Transverse colon (tissue), 4 donors: ENCODE measurements around the gene MIA. TPM values are rescaled to one million over a fixed set of nuclear protein-coding genes. Genes with fewer than 3 reads are reported as not detected.
"Not testable (repeated sequence)": the region's sequence is repeated elsewhere in the genome, so short reads cannot be mapped to it uniquely, and the experiment has no call there.

Experiments
- DNase-seq: peaks from one replicate; pipeline ENCODE4 v3.0.0-alpha.2; 2019
- H3K27ac ChIP-seq, 4 donors: fragments of 200-600 bp; sonication (generic); 2 replicates each; pipeline ENCODE4 v1.5.1; 2016 to 2018; ENCODE audit warnings: inconsistent platforms in 4 of 4
- H3K27me3 ChIP-seq: fragments of 200-600 bp; sonication (generic); 2 replicates; pipeline ENCODE4 v1.5.1; 2017; ENCODE audit warnings: inconsistent platforms
- H3K36me3 ChIP-seq, 4 donors: fragments of 200-600 bp; sonication (generic); 2 replicates each; pipeline ENCODE4 v1.5.1; 2017 to 2019; ENCODE audit warnings: inconsistent platforms in 4 of 4
- H3K4me1 ChIP-seq, 4 donors: fragments of 200-600 bp; sonication (generic); 2 replicates each; pipeline ENCODE4 v1.5.1; 2017 to 2020; ENCODE audit warnings: inconsistent platforms in 4 of 4
- H3K4me3 ChIP-seq, 4 donors: fragments of 200-600 bp; sonication (generic); 1 replicate in 1 of 4; 2 replicates in 3 of 4; pipeline versions ENCODE4 v1.5.1 to v1.6.1; 2017 to 2019; ENCODE audit warnings: inconsistent platforms in 4 of 4
- H3K9me3 ChIP-seq, 2 donors: fragments of 200-600 bp; sonication (generic); 2 replicates each; pipeline ENCODE4 v1.5.1; 2017 to 2019; ENCODE audit warnings: inconsistent platforms in 2 of 2
- CTCF ChIP-seq, 5 experiments: fragments of 200-600 bp in 3 of 5; fragments of 450-650 bp in 2 of 5; sonication (generic) in 3 of 5; IDR thresholded peaks; 1 replicate in 2 of 5; 2 replicates in 3 of 5; pipeline ENCODE4 v1.5.1; 2016 to 2017; ENCODE audit warnings: antibody characterized with exemption in 5 of 5, inconsistent platforms in 3 of 5, mild to moderate bottlenecking in 2 of 5, moderate library complexity in 1 of 5
- EP300 ChIP-seq: sonication (generic); formaldehyde crosslinking; IDR thresholded peaks from one replicate; pipeline ENCODE4 v1.6.1; 2017; ENCODE audit warnings: antibody characterized with exemption, low read depth
- POLR2A ChIP-seq: fragments of 450-650 bp; IDR thresholded peaks from one replicate; pipeline ENCODE4 v1.6.1; 2016; ENCODE audit warnings: antibody characterized with exemption, mild to moderate bottlenecking, moderate library complexity
- POLR2AphosphoS5 ChIP-seq, 3 donors: sonication (generic); formaldehyde crosslinking; IDR thresholded peaks; one replicate each; pipeline ENCODE4 v1.6.1; 2016; ENCODE audit warnings: antibody characterized with exemption in 3 of 3
- WGBS, 2 donors: methylation state at CpG; one replicate each; pipeline ENCODE4 v1.1.5; 2018; ENCODE audit warnings: low coverage in 1 of 2; 5-methylcytosine and 5-hydroxymethylcytosine counted together
- in situ Hi-C, 4 donors: fragments of 200-750 bp; cut with MboI; loops; one replicate each; pipeline versions ENCODE4 v1.15.0 to v1.15.1; 2017; ENCODE audit warnings: low sequenced_read_pairs in 3 of 4, low pct_ligation_motif_present in 1 of 4, low pct_unique_long_range_greater_than_20kb in 1 of 4
- intact Hi-C: fragments of 100-400 bp; cut with DNase I; formaldehyde crosslinking; loops from one replicate; pipeline ENCODE4 v1.15.1; 2023; ENCODE audit warnings: low total_unique reads
- total RNA-seq, 4 donors: library from RNA; depleted of rRNA; stranded (reverse); fragments of >200 nt; gene quantifications; one replicate each; pipeline ENCODE4 v1.1.0, GENCODE V29; 2016

The MIA gene
- total RNA-seq, 4 donors from 2014 or later = 5.7 to 23.3 TPM; not detected in 2

- Histone ChIP-seq H3K9me3 (no peaks in the 10 kb centered on the region), H3K4me3 (peak overlapping the region in 1 of 4 donors; percentile 53), H3K4me1 (peaks cover 26 to 69% (median 46%) of the 10 kb centered on the region in 4 donors), H3K27ac (peak overlapping the region; percentile 79 to 89 (median 84)), H3K36me3 (no peaks in the 10 kb centered on the region), H3K27me3 (no peaks in the 10 kb centered on the region)
- TF ChIP-seq EP300 = no peak
- TF ChIP-seq POLR2AphosphoS5 (IDR thresholded peaks at IDR 0.05) = peak in 1 of 3 donors; percentile 2
- intact Hi-C loops = loop anchor here (5.0 to 10.0 kb wide), 2 partner anchors 95 to 323 kb away; partner anchors contain the start of genes COQ8B and ITPKC
- DNase-seq = no peak
- 90% methylated on average over 39 of the region's 39 CpGs; no CpG with 5 or more reads in 1 of the 2 donors for WGBS, 2 donors
- in situ Hi-C loops = loop anchor here in 2 of 4 donors (10.0 to 25.0 kb wide), 2 partner anchors 97 to 145 kb away; partner anchors contain the start of genes COQ8B (in 1 of the 2) and ITPKC (in 1 of the 2)
These were observed 34.2 kb downstream of the MIA start for GRCh38 chr19:40809358-40810086.

- intact Hi-C loops = loop anchor here (5.0 kb wide), 1 partner anchor 322 kb away; no protein-coding TSS in a partner anchor
- in situ Hi-C loops = loop anchor here in 2 of 4 donors (10.0 to 25.0 kb wide), 2 partner anchors 98 to 145 kb away; partner anchors contain the start of genes COQ8B (in 1 of the 2) and ITPKC (in 1 of the 2)
- Histone ChIP-seq H3K27ac (peak overlapping the region; percentile 79 to 89 (median 84)), H3K4me3 (peak overlapping the region in 2 of 4 donors; percentile 30 to 53), H3K9me3 (no peaks in the 10 kb centered on the region), H3K36me3 (no peaks in the 10 kb centered on the region), H3K27me3 (no peaks in the 10 kb centered on the region), H3K4me1 (peaks cover 20 to 63% (median 40%) of the 10 kb centered on the region in 4 donors)
- no peak for DNase-seq
- WGBS, 2 donors = 83% methylated on average over 14 of the region's 14 CpGs; no CpG with 5 or more reads in 1 of the 2 donors
- no peak for TF ChIP-seq EP300
These were observed 34.8 kb downstream of the MIA start for GRCh38 chr19:40810160-40810559.

GRCh38 chr19:40810649-40811408 lies 35.5 kb downstream of the MIA start:
- H3K27me3 ChIP-seq, H3K36me3 ChIP-seq, H3K9me3 ChIP-seq: not testable (repeated sequence)
- intact Hi-C loops = loop anchor here (5.0 kb wide), 1 partner anchor 321 kb away; no protein-coding TSS in a partner anchor
- TF ChIP-seq POLR2AphosphoS5 (IDR thresholded peaks at IDR 0.05) = peak in 2 of 3 donors; percentile 10 to 27
- peak in 2 of 5 experiments; percentile 38 to 39 for TF ChIP-seq CTCF (IDR thresholded peaks at IDR 0.05)
- peak; percentile 17 for TF ChIP-seq POLR2A
- 3 to 25% methylated on average over 5 to 50 of the region's 65 CpGs for WGBS, 2 donors
- H3K27ac ChIP-seq = peak overlapping the region; percentile 79 to 89 (median 84)
- H3K4me3 ChIP-seq = peak overlapping the region; percentile 25 to 53 (median 29)
- in situ Hi-C loops = loop anchor here in 2 of 4 donors (10.0 to 25.0 kb wide), 2 partner anchors 99 to 146 kb away; partner anchors contain the start of genes COQ8B (in 1 of the 2) and ITPKC (in 1 of the 2)
- peak; percentile 82 for DNase-seq
- H3K4me1 ChIP-seq = peaks cover 13 to 56% (median 33%) of the 10 kb centered on the region in 4 donors

GRCh38 chr19:40811478-40812341 lies 36.4 kb downstream of the MIA start:
- intact Hi-C loops (loop anchor here (5.0 kb wide), 1 partner anchor 321 kb away; no protein-coding TSS in a partner anchor), in situ Hi-C loops (loop anchor here in 2 of 4 donors (10.0 to 25.0 kb wide), 2 partner anchors 99 to 147 kb away; partner anchors contain the start of genes COQ8B (in 1 of the 2) and ITPKC (in 1 of the 2))
- Histone ChIP-seq H3K4me1 (peaks cover 5 to 48% (median 25%) of the 10 kb centered on the region in 4 donors), H3K9me3 (no peaks in the 10 kb centered on the region), H3K4me3 (peak overlapping the region in 3 of 4 donors; percentile 28 to 53 (median 30)), H3K27me3 (no peaks in the 10 kb centered on the region), H3K36me3 (no peaks in the 10 kb centered on the region), H3K27ac (peak overlapping the region; percentile 79 to 89 (median 84))
- no peak for DNase-seq
- 17 to 48% methylated on average over 1 to 32 of the region's 35 CpGs for WGBS, 2 donors
- TF ChIP-seq POLR2AphosphoS5 (IDR thresholded peaks at IDR 0.05) = no peak
- TF ChIP-seq CTCF (IDR thresholded peaks at IDR 0.05) = no peak
- no peak for TF ChIP-seq EP300
- TF ChIP-seq POLR2A = no peak

- intact Hi-C loops = loop anchor here (5.0 kb wide), 1 partner anchor 320 kb away; no protein-coding TSS in a partner anchor
- peak overlapping the region in 1 of 4 donors; percentile 19 for H3K27ac ChIP-seq
These were observed 37.2 kb downstream of the MIA start for GRCh38 chr19:40812571-40812970.

More at GRCh38 chr19:40812571-40812970, 37.2 kb downstream of the MIA start:
- not testable (repeated sequence) for H3K4me3 ChIP-seq, H3K27me3 ChIP-seq, DNase-seq, H3K36me3 ChIP-seq, H3K9me3 ChIP-seq
- peaks cover 0 to 39% (median 24%) of the 10 kb centered on the region in 4 donors for H3K4me1 ChIP-seq
- in situ Hi-C loops = loop anchor here in 2 of 4 donors (10.0 to 25.0 kb wide), 2 partner anchors 100 to 148 kb away; partner anchors contain the start of genes COQ8B (in 1 of the 2) and ITPKC (in 1 of the 2)
- 76 to 91% methylated on average over 4 to 7 of the region's 7 CpGs for WGBS, 2 donors
